Caco-2 (cell line): ENCODE results near the gene PLEKHA5. TPM values are rescaled to one million over a fixed set of nuclear protein-coding genes. Genes with fewer than 3 reads are reported as not detected.

Source experiments
- BruUV-seq: library from RNA; stranded (reverse); fragments of 400-500 nt; replicated peaks from 2 replicates; lab custom pipeline; 2021; lab: Mats Ljungman, UMichigan
- CTCF ChIA-PET: fragments of 300-600 bp; sonication (Branson Sonifier 250); formaldehyde crosslinking; loops from one replicate; lab custom pipeline; 2022; ENCODE audit warnings: antibody characterized with exemption; lab: Charles Lee
- POLR2A ChIA-PET: fragments of 300-600 bp; sonication (Branson Sonifier 250); formaldehyde crosslinking; loops from one replicate; lab custom pipeline; 2022; ENCODE audit warnings: antibody characterized with exemption; lab: Charles Lee
- DNase-seq, 2 experiments: peaks; one replicate each; pipeline versions ENCODE4 v3.0.0 to v3.0.0-alpha.2; 2020 to 2022
- H3K27me3 ChIP-seq: replicated peaks from 2 replicates; pipeline ENCODE4 v1.6.0; 2011; ENCODE audit warnings: low read length; ENCODE audit not compliant: control insufficient read depth, insufficient read depth
- H3K36me3 ChIP-seq: 2 replicates; pipeline ENCODE4 v1.5.1; 2011; ENCODE audit warnings: low read length; ENCODE audit not compliant: control insufficient read depth, insufficient read depth
- H3K4me1 ChIP-seq: fragments of 250-450 bp; sonication (Bioruptor Pico); 2 replicates; pipeline ENCODE4 v1.5.1; 2020; ENCODE audit warnings: mild to moderate bottlenecking
- H3K4me3 ChIP-seq: 2 replicates; pipeline ENCODE4 v1.5.1; 2011; ENCODE audit warnings: low read depth, mild to moderate bottlenecking, control low read depth, low read length
- H3K9me3 ChIP-seq: fragments of 250-450 bp; sonication (Bioruptor Pico); 2 replicates; pipeline ENCODE4 v1.5.1; 2020; ENCODE audit warnings: mild to moderate bottlenecking, moderate library complexity
- H3K27ac Mint-ChIP-seq: one replicate; pipeline ENCODE4 v1.8.0; 2022; ENCODE audit warnings: mixed read lengths; ENCODE audit not compliant: unreplicated experiment
- H3K27me3 Mint-ChIP-seq: one replicate; pipeline ENCODE4 v1.8.0; 2022; ENCODE audit warnings: mixed read lengths; ENCODE audit not compliant: insufficient read depth, unreplicated experiment
- H3K36me3 Mint-ChIP-seq: one replicate; pipeline ENCODE4 v1.8.0; 2022; ENCODE audit warnings: mild to moderate bottlenecking, mixed read lengths; ENCODE audit not compliant: insufficient read depth, unreplicated experiment
- H3K4me1 Mint-ChIP-seq: one replicate; pipeline ENCODE4 v1.8.0; 2022; ENCODE audit warnings: low read depth, mixed read lengths; ENCODE audit not compliant: unreplicated experiment
- H3K4me3 Mint-ChIP-seq: one replicate; pipeline ENCODE4 v1.8.0; 2022; ENCODE audit warnings: mild to moderate bottlenecking, moderate library complexity, mixed read lengths; ENCODE audit not compliant: unreplicated experiment
- H3K9me3 Mint-ChIP-seq: one replicate; pipeline ENCODE4 v1.8.0; 2022; ENCODE audit warnings: mixed read lengths; ENCODE audit not compliant: unreplicated experiment
- intact Hi-C: fragments of 100-400 bp; cut with micrococcal nuclease; formaldehyde crosslinking; loops from one replicate; pipeline ENCODE4 v1.10.0; 2022; ENCODE audit not compliant: unreplicated experiment
- total RNA-seq: library from RNA; stranded (reverse); gene quantifications from 2 replicates; pipeline ENCODE4 v1.2.3, GENCODE V29; 2022
- TF ChIP-seq, protein P1 (sequence below), 2 experiments: fragments of 200-600 bp in 1 of 2; IDR thresholded peaks; 1 replicate in 1 of 2; 2 replicates in 1 of 2; pipeline versions ENCODE4 v1.5.1 to v1.8.0; 2011 to 2022; ENCODE audit warnings: antibody characterized with exemption in 1 of 2, control low read depth in 1 of 2, inconsistent platforms in 1 of 2, low read depth in 1 of 2, low read length in 1 of 2, mild to moderate bottlenecking in 1 of 2, moderate library complexity in 1 of 2; ENCODE audit not compliant: insufficient read depth in 1 of 2, severe bottlenecking in 1 of 2, unreplicated experiment in 1 of 2

PLEKHA5 gene
- total RNA-seq, 1 experiment from 2014 or later = 69.1 TPM

DNA sequence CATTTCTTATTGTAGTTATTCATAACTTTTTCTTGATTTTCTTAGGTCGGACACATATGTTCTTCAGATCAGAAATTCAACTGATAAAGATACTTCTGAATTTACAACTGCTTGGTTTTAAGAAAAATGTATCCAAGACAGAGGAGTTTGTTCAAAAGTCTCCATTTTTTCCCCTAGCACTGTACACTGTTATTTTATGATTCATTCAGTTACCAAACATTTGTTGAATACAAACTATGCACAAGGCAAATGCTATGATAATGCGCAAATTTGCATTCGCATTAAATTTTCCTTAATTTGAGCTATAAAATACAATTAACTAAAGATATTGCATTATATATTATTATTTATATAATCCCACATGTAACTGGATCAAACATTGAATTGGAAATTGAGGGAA lies 10.1 kb upstream of the PLEKHA5 start:
- H3K27ac Mint-ChIP-seq = no peak overlapping the region
- H3K9me3 Mint-ChIP-seq = no peaks in the 10 kb centered on the region
- no peaks in the 10 kb centered on the region for H3K36me3 Mint-ChIP-seq
- no TSS peak for BruUV-seq
- Histone ChIP-seq H3K9me3 (no peaks in the 10 kb centered on the region), H3K27me3 (no peaks in the 10 kb centered on the region), H3K4me1 (no peaks in the 10 kb centered on the region), H3K4me3 (no peak overlapping the region), H3K36me3 (no peaks in the 10 kb centered on the region)
- TF ChIP-seq, protein P1, sequence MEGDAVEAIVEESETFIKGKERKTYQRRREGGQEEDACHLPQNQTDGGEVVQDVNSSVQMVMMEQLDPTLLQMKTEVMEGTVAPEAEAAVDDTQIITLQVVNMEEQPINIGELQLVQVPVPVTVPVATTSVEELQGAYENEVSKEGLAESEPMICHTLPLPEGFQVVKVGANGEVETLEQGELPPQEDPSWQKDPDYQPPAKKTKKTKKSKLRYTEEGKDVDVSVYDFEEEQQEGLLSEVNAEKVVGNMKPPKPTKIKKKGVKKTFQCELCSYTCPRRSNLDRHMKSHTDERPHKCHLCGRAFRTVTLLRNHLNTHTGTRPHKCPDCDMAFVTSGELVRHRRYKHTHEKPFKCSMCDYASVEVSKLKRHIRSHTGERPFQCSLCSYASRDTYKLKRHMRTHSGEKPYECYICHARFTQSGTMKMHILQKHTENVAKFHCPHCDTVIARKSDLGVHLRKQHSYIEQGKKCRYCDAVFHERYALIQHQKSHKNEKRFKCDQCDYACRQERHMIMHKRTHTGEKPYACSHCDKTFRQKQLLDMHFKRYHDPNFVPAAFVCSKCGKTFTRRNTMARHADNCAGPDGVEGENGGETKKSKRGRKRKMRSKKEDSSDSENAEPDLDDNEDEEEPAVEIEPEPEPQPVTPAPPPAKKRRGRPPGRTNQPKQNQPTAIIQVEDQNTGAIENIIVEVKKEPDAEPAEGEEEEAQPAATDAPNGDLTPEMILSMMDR (IDR thresholded peaks at IDR 0.05; ENCODE audit: insufficient read depth in 1 of 2, low read depth in 1 of 2, low read length in 1 of 2, severe bottlenecking in 1 of 2, unreplicated experiment in 1 of 2) = no peak
- CTCF ChIA-PET = no interaction called here
- intact Hi-C loops = no loop called here
- H3K4me3 Mint-ChIP-seq = no peak overlapping the region
- H3K4me1 Mint-ChIP-seq = no peaks in the 10 kb centered on the region
- H3K27me3 Mint-ChIP-seq = no peaks in the 10 kb centered on the region
- POLR2A ChIA-PET = no interaction called here
- DNase-seq = no peak

DNA sequence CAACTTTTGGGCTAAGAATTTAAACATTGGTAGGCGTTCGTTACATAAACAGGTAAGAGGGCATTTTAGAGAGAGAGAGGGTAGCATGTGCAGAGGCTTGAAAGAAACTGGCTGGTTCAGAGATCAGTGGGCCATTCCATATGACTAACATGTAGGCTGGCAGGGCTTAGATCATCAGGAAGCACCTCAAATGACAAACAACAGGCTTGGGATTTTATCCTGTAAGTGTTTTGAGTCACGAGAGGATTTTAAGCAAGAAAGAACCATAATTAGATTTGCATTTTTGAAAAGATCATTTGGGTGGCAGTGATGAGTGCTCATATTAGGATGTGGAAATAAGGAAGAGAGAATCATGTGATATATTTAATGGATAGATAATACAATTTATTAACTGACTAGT lies 8.7 kb upstream of the PLEKHA5 start:
- POLR2A ChIA-PET = no interaction called here
- no peak overlapping the region for H3K4me3 Mint-ChIP-seq
- CTCF ChIA-PET = no interaction called here
- BruUV-seq = no TSS peak
- DNase-seq = no peak
- no peaks in the 10 kb centered on the region for H3K9me3 Mint-ChIP-seq
- intact Hi-C loops = no loop called here
- no peaks in the 10 kb centered on the region for H3K36me3 Mint-ChIP-seq
- TF ChIP-seq, protein P1 (IDR thresholded peaks at IDR 0.05; ENCODE audit: insufficient read depth in 1 of 2, low read depth in 1 of 2, low read length in 1 of 2, severe bottlenecking in 1 of 2, unreplicated experiment in 1 of 2) = no peak
- no peak overlapping the region for H3K4me3 ChIP-seq
- H3K9me3 ChIP-seq = no peaks in the 10 kb centered on the region
- no peaks in the 10 kb centered on the region for H3K27me3 Mint-ChIP-seq
- no peaks in the 10 kb centered on the region for H3K4me1 ChIP-seq
- H3K36me3 ChIP-seq = no peaks in the 10 kb centered on the region
- H3K27me3 ChIP-seq = no peaks in the 10 kb centered on the region
- no peaks in the 10 kb centered on the region for H3K4me1 Mint-ChIP-seq
- H3K27ac Mint-ChIP-seq = no peak overlapping the region

DNA sequence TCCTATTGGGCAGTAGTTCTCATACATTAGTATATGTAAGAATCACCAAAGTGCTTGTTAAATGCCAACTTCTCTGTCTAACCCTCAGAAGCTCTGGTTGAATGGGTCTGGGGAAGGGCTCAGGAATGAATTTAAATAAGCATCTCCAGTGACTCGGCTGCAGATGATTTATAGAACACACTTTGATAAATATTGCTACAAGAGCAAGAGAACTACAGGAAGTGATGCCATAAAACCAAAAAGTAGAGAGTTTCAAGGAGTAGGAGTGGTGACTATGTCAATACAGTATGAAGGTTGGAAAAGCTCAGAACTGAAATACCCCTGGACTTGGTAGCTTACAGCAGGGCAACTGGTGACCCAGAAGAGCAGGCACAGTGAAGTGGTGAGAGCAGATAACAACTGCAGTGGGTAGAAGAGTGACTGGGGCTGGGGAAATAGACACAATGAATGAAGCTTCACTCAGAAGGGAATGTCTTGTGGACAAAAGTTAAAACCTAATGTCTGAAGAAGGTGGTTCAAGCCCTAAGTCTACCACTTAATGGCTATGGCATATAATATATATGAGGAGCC lies 8.0 kb upstream of the PLEKHA5 start:
- no peak overlapping the region for H3K4me3 ChIP-seq
- BruUV-seq = no TSS peak
- H3K27me3 ChIP-seq = no peaks in the 10 kb centered on the region
- Mint-ChIP-seq H3K4me3 (no peak overlapping the region), H3K4me1 (no peaks in the 10 kb centered on the region), H3K9me3 (peaks cover under 1% of the 10 kb centered on the region), H3K27ac (no peak overlapping the region), H3K36me3 (no peaks in the 10 kb centered on the region), H3K27me3 (no peaks in the 10 kb centered on the region)
- TF ChIP-seq, protein P1 (IDR thresholded peaks at IDR 0.05; ENCODE audit: insufficient read depth in 1 of 2, low read depth in 1 of 2, low read length in 1 of 2, severe bottlenecking in 1 of 2, unreplicated experiment in 1 of 2) = no peak
- intact Hi-C loops = no loop called here
- H3K9me3 ChIP-seq = no peaks in the 10 kb centered on the region
- CTCF ChIA-PET = no interaction called here
- POLR2A ChIA-PET = no interaction called here
- no peaks in the 10 kb centered on the region for H3K4me1 ChIP-seq
- DNase-seq = no peak
- no peaks in the 10 kb centered on the region for H3K36me3 ChIP-seq
